SK-N-SH (cell line): ENCODE data around the gene RFPL2.

ENCODE experiments used
- CTCF ChIP-seq: fragments of 200-600 bp; sonication (generic); IDR thresholded peaks from 2 replicates; pipeline ENCODE4 v1.6.1; 2017; ENCODE audit warnings: antibody characterized with exemption, mild to moderate bottlenecking, moderate library complexity
- GABPA ChIP-seq: IDR thresholded peaks from 2 replicates; pipeline ENCODE4 v1.4.0; 2012; ENCODE audit warnings: low read depth, mild to moderate bottlenecking
- JUND ChIP-seq: IDR thresholded peaks from 2 replicates; pipeline ENCODE4 v1.4.0; 2012
- MEF2A ChIP-seq: IDR thresholded peaks from 2 replicates; pipeline ENCODE4 v1.4.0; 2012; ENCODE audit warnings: low read depth, borderline replicate concordance
- NFIC ChIP-seq: IDR thresholded peaks from 2 replicates; pipeline ENCODE4 v1.4.0; 2012; ENCODE audit warnings: borderline replicate concordance
- POLR2AphosphoS5 ChIP-seq: IDR thresholded peaks from 2 replicates; pipeline ENCODE4 v1.6.1; 2012; ENCODE audit warnings: low read depth, low read length
- REST ChIP-seq: IDR thresholded peaks from 2 replicates; pipeline ENCODE4 v1.6.1; 2012; ENCODE audit warnings: mild to moderate bottlenecking, low read depth, low read length, moderate library complexity
- RFX5 ChIP-seq: IDR thresholded peaks from 2 replicates; pipeline ENCODE4 v1.6.1; 2012; ENCODE audit warnings: mild to moderate bottlenecking, improper control_type of control experiment, low read length
- TEAD4 ChIP-seq: IDR thresholded peaks from 2 replicates; pipeline ENCODE4 v1.4.0; 2012; ENCODE audit warnings: mild to moderate bottlenecking, borderline replicate concordance; ENCODE audit not compliant: insufficient read depth
- USF1 ChIP-seq: IDR thresholded peaks from 2 replicates; pipeline ENCODE4 v1.4.0; 2012; ENCODE audit warnings: low read depth, borderline replicate concordance
- ZBTB33 ChIP-seq: IDR thresholded peaks from 2 replicates; pipeline ENCODE4 v1.4.0; 2012; ENCODE audit warnings: low read depth, borderline replicate concordance
- TF ChIP-seq, protein P1 (sequence below): IDR thresholded peaks from 2 replicates; pipeline ENCODE4; 2012
- TF ChIP-seq, protein P2 (sequence below): IDR thresholded peaks from 2 replicates; pipeline ENCODE4 v1.4.0; 2012; ENCODE audit warnings: low read depth

DNA sequence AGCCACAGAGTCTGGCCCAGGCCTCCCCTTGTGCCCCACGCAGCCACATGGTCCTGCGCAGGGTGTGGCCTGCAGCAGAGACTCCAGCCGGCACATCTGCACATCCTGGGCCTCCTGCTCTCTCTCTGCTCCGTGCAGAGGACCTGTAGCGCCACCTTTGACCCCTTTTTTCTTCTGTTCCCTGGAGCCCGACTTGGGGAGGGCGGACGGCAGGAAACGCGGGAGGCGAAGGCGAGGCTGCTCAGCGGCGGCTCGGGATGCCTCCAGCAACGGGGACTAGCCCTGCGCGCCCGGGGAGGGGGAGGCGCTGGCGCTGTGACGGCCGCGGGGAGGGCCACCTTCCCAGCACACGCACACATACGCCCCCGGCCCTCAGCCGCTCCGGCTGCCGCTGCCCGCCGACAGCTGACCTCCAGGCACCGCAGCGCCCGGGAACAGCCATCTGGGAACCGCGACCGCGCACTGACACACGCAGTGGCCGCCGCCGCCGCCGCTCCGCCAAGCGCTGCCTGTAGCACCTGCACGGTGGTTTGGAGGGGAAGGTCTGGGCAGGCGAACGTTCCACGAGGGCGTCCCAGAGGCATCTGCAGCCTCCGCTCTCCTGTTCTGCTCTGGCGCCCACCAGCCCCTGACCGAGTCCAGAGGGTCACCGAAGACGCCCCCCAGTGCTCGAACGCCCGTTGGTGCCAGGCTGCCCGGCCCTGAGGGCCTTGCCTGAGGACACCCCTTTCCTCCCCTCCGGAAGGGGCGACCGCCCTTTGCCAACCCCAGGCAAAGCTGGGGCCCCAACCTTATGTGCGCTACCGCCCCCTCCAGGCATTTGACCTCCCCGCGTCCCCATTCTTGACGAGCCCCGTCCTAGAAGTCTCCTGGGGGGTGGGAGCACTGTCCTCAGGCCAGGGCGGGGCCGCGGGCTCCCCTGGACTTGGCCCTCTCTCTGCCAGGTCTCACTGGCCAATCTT is 28.9 kb downstream of the RFPL2 start:
- TF ChIP-seq REST (no peak), CTCF (no peak), NFIC (no peak), POLR2AphosphoS5 (no peak), JUND (no peak), RFX5 (no peak), GABPA (no peak), ZBTB33 (no peak), TEAD4 (no peak), MEF2A (no peak), USF1 (no peak)
- TF ChIP-seq, protein P1, sequence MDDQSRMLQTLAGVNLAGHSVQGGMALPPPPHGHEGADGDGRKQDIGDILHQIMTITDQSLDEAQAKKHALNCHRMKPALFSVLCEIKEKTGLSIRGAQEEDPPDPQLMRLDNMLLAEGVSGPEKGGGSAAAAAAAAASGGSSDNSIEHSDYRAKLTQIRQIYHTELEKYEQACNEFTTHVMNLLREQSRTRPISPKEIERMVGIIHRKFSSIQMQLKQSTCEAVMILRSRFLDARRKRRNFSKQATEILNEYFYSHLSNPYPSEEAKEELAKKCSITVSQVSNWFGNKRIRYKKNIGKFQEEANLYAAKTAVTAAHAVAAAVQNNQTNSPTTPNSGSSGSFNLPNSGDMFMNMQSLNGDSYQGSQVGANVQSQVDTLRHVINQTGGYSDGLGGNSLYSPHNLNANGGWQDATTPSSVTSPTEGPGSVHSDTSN, result no peak
- TF ChIP-seq, protein P2, sequence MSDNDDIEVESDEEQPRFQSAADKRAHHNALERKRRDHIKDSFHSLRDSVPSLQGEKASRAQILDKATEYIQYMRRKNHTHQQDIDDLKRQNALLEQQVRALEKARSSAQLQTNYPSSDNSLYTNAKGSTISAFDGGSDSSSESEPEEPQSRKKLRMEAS, result no peak
